GM18502 (cell line): ENCODE results near the gene PCOLCE2.
"Not testable (repeated sequence)": the region's sequence is repeated elsewhere in the genome, so short reads cannot be mapped to it uniquely, and the experiment has no call there.

ENCODE experiments used
- ATAC-seq: cut with Tn5 transposase; IDR thresholded peaks from one replicate; pipeline ENCODE4 v1.9.1; 2021; ENCODE audit warnings: mild to moderate bottlenecking; ENCODE audit not compliant: unreplicated experiment, poor library complexity

The PCOLCE2 gene

GRCh38 chr3:142902356-142902755, 13.5 kb upstream of the PCOLCE2 start:
- no peak for ATAC-seq

DNA sequence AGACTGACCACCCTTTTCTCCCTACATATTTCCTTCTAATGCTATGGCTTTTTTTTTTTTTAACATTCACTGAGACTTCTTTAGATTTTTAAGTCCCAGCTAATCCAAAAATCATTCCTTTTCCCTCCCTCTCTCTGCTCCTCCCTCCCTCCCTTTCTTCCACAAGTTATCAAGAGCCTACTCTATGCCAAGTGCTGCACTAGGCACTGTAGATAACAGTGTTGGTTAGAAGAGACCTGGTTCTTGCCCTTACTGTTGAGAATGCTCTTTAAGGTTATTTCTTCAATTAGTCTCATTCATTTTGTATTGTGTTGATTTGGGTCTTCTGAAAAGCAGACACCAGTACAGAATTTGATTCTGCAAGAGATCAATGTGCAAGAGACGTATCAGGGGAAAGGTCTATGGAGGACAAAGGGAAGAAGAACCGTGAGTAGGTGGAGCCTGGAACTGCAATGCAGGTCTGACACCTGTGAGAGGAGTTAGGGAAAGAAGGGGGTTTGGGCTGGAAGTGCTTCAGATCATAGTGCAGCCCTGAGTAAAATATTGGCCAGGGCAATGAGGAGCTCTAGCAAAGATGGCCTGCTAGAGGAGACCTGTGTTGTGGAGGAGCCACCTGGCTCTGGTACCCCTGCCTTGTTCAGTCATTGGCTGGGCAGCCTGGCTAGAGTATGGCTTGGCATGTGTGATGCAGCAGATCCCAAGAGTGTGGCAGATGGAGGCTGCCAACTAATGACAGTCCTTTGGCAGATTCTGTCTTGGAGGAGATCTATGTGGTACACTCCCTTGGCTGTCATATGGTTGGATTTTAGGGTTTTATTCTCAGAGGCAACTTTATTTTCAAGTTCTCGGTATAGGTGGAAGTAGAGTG, 9.7 kb upstream of the PCOLCE2 start:
- no peak for ATAC-seq

GRCh38 chr3:142897807-142898206, 8.9 kb upstream of the PCOLCE2 start:
- ATAC-seq: no peak

- no peak for ATAC-seq
These were observed 8.1 kb upstream of the PCOLCE2 start for GRCh38 chr3:142896996-142897395.

DNA sequence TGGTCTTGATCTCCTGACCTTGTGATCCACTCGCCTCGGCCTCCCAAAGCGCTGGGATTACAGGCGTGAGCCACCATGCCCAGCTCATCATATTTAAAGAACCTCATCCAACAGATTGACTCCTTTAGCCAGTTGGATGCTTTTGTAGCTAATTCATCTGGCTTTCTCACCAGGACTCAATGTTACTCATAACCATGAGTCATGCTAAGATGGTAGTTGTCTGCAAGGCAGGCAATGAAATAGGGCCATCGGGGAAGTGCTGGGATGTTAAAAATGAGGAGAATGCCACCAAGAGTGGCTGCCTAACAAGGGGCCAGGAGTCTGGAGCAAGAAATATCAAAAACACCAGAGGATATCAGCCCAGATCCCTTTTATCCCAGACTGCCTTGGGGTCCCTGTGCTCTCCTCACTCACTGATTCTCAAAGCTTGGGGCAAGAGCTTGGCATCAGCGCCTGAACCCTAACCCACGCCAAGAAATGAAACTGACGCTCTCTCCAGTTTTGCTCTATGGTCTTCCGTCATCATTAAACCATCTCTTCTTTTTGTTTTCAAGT, 7.4 kb upstream of the PCOLCE2 start:
- ATAC-seq: no peak

DNA sequence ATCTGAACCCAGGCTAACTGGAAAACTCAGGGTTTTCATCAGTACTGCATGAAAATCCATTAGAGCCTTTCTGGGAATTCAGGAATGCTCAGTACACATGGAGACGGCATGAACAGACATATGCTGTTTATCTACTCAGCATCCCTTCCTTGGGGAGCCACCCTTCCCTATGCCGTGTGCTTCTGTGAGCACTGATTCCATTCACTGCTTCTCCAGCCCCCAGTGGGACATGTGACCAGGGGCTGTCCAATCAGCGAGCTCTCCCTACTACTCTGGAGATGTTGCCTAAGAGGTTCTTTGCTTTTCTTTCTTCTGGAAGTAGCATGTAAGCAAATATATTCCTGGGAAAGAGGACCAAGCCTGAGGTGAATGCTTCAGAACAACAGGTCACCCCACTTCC, 5.6 kb upstream of the PCOLCE2 start:
- no peak for ATAC-seq

DNA sequence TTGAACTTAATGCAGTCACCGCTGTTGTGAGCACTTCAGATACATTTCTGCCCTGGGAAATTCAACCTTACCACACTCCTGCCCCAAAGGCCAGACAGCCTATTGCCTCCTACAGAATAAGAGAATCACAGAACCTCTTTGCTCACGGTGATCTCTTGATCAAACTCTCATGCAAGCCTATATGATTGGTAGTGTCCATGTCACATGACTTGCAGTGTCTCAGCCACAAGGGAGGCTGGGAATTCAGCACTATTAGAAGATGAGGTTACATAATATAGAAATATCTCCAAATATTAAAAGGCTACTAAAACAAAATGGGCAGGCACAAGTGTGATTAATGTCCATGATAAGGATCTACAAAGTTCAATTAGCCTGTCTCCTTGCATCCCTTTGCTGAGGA, 3.8 kb upstream of the PCOLCE2 start:
- ATAC-seq: no peak

DNA sequence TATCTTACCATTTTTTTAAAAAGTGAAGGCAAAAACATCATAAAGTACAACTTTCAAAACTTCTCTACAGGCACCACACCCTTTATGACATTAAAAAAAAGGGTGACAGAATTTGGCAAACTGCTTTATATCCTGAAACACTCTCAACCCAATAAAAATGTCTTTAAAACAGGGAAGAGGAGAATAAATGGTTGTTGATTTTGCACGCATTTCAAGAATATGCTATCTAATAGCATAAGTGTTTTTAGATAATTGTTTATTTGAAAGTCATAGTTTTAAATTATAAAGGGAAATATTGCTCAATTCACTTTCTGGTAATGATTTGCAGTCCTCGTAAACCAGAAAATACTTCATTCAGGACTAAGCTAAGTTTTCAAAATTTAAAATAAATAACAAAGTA, 1.7 kb upstream of the PCOLCE2 start:
- ATAC-seq: no peak

DNA sequence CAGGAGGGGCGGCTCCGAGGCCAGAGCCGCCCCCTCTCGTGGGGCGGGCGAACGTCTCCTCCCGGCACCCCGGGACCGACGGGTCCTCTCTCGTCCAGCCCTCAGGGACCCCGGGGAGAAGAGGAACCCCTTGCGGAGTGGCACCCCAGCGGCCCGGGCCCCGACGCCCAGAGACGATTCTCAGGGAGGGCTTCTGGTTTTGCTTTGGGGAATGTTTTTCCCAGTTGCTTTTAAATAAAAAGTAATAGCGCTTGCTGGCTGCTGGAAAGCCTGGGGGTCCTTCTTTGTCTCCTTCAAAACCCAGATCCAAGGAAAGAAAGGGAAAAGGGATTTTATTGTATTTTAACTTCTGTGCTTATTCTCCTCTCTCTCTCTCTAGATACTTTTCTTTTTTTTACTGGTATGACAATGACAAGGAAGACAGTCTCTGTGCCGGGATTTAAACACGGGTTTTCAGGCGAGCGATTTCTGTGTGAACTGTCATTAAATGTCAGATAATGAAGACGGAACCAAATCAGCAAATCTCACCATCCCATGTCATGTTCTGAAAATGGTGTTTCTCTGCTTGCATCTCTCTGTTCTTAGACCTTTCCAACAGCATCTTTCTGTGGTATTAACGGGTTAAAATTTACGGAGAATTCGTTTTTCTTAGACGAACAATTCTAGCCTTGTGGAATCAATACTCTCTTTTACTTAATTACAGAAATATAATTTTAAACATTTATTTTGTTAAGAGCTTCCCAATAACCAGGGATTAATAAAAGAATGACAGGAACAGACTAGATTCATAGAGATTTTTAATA, 530 bp upstream of the PCOLCE2 start:
- ATAC-seq: no peak

GRCh38 chr3:142888099-142888480, 793 bp downstream of the PCOLCE2 start:
- ATAC-seq: peak; percentile 12

GRCh38 chr3:142886940-142887339, 1.9 kb downstream of the PCOLCE2 start:
- no peak for ATAC-seq

DNA sequence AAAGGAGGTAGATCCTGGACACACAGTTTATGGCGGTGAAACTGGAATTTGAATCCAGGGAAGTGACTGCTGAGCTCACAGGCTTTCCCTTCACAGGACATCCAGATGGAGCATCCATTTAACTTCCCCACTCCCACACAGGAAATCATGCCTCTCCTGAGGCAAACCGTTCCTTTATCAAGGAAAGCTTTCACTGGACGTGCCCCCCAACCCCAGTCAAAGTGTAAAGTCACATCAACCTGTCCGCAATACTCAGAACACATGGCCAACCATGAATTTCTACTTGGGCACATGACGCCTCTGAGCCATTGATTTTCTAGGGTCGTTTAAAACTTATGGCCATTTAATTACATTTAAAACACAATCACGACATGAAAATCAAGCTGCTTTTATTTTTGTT, 2.9 kb downstream of the PCOLCE2 start:
- no peak for ATAC-seq

DNA sequence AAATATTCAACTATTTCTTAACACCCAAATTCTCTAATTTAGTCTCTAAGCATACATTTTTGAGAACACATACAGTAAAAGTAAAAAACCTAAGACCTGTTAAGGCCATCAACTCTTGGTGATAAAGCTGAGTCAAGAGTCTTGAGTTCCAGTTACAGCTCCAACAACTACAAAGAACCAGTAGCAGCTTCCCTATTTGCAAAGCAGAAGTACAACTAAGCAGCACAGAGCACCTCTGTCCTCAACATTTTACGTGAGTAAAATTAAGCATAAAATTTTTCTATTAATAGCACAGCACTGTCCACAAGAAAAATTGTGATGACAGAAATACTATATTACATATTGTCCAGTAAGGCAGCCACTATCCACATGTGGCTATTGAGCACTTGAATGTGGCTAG, 4.4 kb downstream of the PCOLCE2 start:
- no peak for ATAC-seq

DNA sequence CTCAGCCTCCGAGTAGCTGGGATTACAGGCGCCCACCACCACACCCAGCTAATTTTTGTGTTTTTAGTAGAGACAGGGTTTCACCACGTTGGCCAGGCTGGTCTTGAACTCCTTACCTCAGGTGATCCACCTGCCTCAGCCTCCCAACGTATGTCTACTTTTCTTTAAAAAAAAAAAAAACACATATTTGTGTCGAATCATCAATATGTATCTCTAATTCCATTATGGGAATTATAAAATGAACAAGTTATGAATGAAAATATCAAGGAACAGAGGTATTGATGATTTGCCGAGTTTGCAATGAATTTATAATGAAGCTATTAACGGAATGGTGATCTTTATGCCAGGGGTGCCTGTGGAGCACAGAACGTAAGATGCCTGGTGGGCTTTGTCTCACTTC, 5.3 kb downstream of the PCOLCE2 start:
- ATAC-seq: not testable (repeated sequence)

DNA sequence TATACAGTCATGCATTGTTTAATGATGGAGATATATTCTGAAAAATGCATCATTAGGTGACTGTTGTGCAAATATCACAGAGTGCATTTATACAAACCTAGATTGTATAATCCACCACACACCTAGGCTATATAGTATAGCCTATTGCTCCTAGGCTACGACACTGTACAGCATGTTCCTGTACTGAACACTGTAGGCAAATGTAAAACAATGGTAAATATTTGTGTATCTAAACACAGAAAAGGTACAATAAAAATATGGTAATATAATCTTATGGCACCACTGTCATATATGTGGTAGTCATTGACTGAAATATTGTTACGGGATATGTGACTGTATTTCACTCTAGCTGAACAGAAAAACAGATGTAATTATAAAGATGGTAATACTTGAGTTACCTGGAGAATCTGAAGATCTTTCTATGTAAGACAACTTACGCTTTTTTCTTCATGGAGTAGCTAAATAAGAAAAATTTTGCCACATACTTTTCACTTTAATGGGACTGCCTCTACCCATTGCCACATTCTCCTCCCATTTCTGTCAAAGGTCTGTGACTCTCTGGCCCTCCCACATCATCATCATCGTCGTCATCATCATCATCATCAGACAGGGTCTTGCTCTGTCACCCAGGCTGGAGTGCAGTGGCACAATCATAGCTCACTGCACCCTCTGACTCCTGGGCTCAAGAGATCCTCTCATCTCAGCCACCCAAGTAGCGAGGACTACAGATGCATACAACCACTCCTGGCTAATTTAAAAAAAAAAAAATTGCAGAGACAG, 7.2 kb downstream of the PCOLCE2 start:
- ATAC-seq: no peak

DNA sequence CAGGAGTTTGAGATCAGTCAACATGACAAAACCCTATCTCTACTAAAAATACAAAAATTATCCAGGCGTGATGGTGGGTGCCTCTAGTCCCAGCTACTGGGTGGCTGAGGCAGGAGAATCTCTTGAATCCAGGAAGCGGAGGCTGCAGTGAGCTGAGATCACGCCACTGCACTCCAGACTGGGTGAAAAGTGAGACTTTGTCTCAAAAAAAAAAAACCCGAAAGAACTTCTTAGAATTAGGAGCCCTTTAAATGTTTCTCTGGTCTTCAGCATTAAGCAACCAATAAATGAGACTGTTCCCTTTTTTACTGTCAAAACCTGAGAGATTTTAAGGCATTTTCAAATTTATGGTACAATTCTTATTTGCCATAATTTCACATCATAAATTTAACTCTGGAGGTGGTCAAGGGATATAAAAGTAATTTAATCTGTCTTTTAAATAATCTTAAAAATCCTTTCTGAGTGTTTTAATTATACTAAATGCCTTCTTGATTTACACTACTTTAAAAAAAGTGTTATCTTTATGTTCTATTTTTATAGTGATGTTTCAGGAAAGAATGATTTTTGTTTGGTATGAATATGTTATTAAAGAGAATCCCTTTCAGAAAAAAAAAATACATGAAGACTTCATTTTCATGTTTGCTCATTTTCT, 10.1 kb downstream of the PCOLCE2 start:
- ATAC-seq: no peak

- ATAC-seq: no peak
These were observed 12.5 kb downstream of the PCOLCE2 start for GRCh38 chr3:142876417-142876816.

- no peak for ATAC-seq
These were observed 13.2 kb downstream of the PCOLCE2 start for GRCh38 chr3:142875583-142876207.

DNA sequence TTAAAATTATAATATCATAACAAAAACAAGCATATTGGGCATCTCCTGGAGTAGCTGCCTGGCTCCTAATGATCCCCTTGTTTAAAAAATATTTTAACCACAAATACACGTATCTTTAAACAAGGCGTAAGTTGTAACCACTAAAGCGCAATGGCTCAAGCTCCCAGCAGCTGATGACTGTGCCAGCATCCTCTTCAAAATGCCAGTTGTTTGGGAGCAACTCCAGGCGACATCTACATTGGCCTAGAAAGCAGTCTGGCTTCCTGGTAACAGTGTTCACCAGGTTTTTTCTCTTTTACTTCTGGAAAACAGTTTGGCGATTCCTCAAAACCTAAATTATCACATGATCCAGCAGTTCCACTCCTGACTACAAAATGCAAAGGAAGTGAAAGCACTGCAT, 13.8 kb downstream of the PCOLCE2 start:
- ATAC-seq: no peak

DNA sequence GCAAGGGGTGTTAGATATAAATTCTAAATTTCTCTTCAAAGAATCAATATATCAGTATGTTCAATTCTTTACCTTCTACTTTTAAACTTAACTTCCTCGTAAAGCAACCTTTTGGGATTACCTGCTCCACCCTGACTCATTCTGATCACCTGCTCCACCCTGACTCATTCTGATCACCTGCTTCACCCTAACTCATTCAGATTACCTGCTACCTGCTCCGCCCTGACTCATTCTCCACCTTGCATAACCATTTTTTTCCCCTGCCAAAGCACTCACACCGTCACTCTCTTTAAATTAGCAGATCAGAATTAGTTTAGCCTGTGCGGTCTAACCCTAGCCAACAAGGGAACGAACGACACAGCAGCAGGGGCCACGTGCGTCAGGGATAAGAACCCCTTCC, 20.5 kb downstream of the PCOLCE2 start:
- not testable (repeated sequence) for ATAC-seq
